HEK293 (cell line): ENCODE data around the gene N4BP2L2.
A peak's percentile ranks its signal among the peaks of the same experiment; 100 is the strongest.

Source experiments
- CTCF ChIA-PET: fragments of 350-600 bp; formaldehyde crosslinking; extraction: SDS; loops from one replicate; lab custom pipeline; 2021; ENCODE audit warnings: antibody characterized with exemption; lab: Yijun Ruan, JAX
- POLR2A ChIA-PET: fragments of 300-600 bp; formaldehyde crosslinking; extraction: SDS; loops from one replicate; lab custom pipeline; 2020; ENCODE audit warnings: antibody characterized with exemption, inconsistent platforms; lab: Yijun Ruan, JAX
- H3K27ac ChIP-seq: fragments of 200-500 bp; sonication (Bioruptor generic); 2 replicates; pipeline ENCODE4 v1.5.1; 2014; ENCODE audit warnings: low read depth, low read length, control low read depth, inconsistent platforms; ENCODE audit errors: extremely low read depth
- H3K36me3 ChIP-seq, 2 experiments: fragments of 200-500 bp in 1 of 2; sonication (Bioruptor generic) in 1 of 2; 1 replicate in 1 of 2; 2 replicates in 1 of 2; pipeline ENCODE4 v1.5.1; 2014 to 2017; ENCODE audit warnings: inconsistent platforms in 2 of 2, low read length in 2 of 2; ENCODE audit not compliant: control insufficient read depth in 2 of 2, insufficient read depth in 1 of 2
- H3K4me1 ChIP-seq: fragments of 200-500 bp; sonication (Bioruptor generic); 2 replicates; pipeline ENCODE4 v1.5.1; 2014; ENCODE audit warnings: mild to moderate bottlenecking, low read length, inconsistent platforms; ENCODE audit not compliant: control insufficient read depth, insufficient read depth
- H3K4me3 ChIP-seq: 2 replicates; pipeline ENCODE4 v1.5.1; 2011; ENCODE audit warnings: low read depth, mild to moderate bottlenecking, control low read depth, low read length, moderate library complexity
- H3K9me3 ChIP-seq: fragments of 200-500 bp; sonication (Bioruptor generic); 2 replicates; pipeline ENCODE4 v1.5.1; 2014; ENCODE audit warnings: low read depth, low read length, inconsistent platforms; ENCODE audit not compliant: control insufficient read depth, insufficient read depth
- GLI4 ChIP-seq: fragments of 450-650 bp; formaldehyde crosslinking; IDR thresholded peaks from 2 replicates; pipeline ENCODE4 v1.5.1; 2016; ENCODE audit warnings: missing biosample characterization, missing genetic modification characterization
- MYNN ChIP-seq: fragments of 450-650 bp; formaldehyde crosslinking; IDR thresholded peaks from 2 replicates; pipeline ENCODE4 v1.5.1; 2016; ENCODE audit warnings: missing biosample characterization, missing genetic modification characterization, borderline replicate concordance
- PRDM1 ChIP-seq: fragments of 450-650 bp; formaldehyde crosslinking; IDR thresholded peaks from 2 replicates; pipeline ENCODE4; 2016; ENCODE audit warnings: missing biosample characterization, missing genetic modification characterization
- TCF7L2 ChIP-seq: IDR thresholded peaks from 2 replicates; pipeline ENCODE4 v1.6.1; 2011; ENCODE audit warnings: low read depth, mild to moderate bottlenecking, inconsistent platforms, low read length, moderate library complexity, borderline replicate concordance
- ZBTB17 ChIP-seq: fragments of 450-650 bp; formaldehyde crosslinking; IDR thresholded peaks from 2 replicates; pipeline ENCODE4 v1.5.1; 2016; ENCODE audit warnings: missing biosample characterization, missing genetic modification characterization
- ZBTB20 ChIP-seq: fragments of 450-650 bp; formaldehyde crosslinking; IDR thresholded peaks from 2 replicates; pipeline ENCODE4 v1.5.1; 2016; ENCODE audit warnings: missing biosample characterization, missing genetic modification characterization
- ZBTB48 ChIP-seq: fragments of 450-650 bp; formaldehyde crosslinking; IDR thresholded peaks from 2 replicates; pipeline ENCODE4 v1.5.1; 2016; ENCODE audit warnings: missing biosample characterization, missing genetic modification characterization
- ZBTB8A ChIP-seq: fragments of 450-650 bp; formaldehyde crosslinking; IDR thresholded peaks from 2 replicates; pipeline ENCODE4 v1.5.1; 2016; ENCODE audit warnings: missing biosample characterization, missing genetic modification characterization
- ZEB2 ChIP-seq: fragments of 450-650 bp; formaldehyde crosslinking; IDR thresholded peaks from 2 replicates; pipeline ENCODE4 v1.5.1; 2016; ENCODE audit warnings: missing biosample characterization, missing genetic modification characterization
- ZFHX2 ChIP-seq: fragments of 450-650 bp; formaldehyde crosslinking; conservative IDR thresholded peaks from 2 replicates; pipeline ENCODE4 v1.5.1; 2016; ENCODE audit warnings: missing biosample characterization, missing genetic modification characterization
- ZNF2 ChIP-seq: fragments of 450-650 bp; formaldehyde crosslinking; IDR thresholded peaks from 2 replicates; pipeline ENCODE4 v1.5.1; 2016; ENCODE audit warnings: missing biosample characterization, missing genetic modification characterization
- ZNF335 ChIP-seq: fragments of 450-650 bp; formaldehyde crosslinking; conservative IDR thresholded peaks from 2 replicates; pipeline ENCODE4 v1.5.1; 2016; ENCODE audit warnings: missing biosample characterization, missing genetic modification characterization
- ZNF341 ChIP-seq: fragments of 450-650 bp; formaldehyde crosslinking; IDR thresholded peaks from 2 replicates; pipeline ENCODE4; 2016; ENCODE audit warnings: low read depth, missing biosample characterization, missing genetic modification characterization
- ZNF48 ChIP-seq: fragments of 450-650 bp; formaldehyde crosslinking; IDR thresholded peaks from 2 replicates; pipeline ENCODE4 v1.5.1; 2016; ENCODE audit warnings: missing biosample characterization, missing genetic modification characterization
- ZNF501 ChIP-seq: fragments of 450-650 bp; formaldehyde crosslinking; IDR thresholded peaks from 2 replicates; pipeline ENCODE4 v1.5.1; 2016; ENCODE audit warnings: missing biosample characterization, missing genetic modification characterization
- ZNF561 ChIP-seq: fragments of 450-650 bp; IDR thresholded peaks from 2 replicates; pipeline ENCODE4 v1.5.1; 2018; ENCODE audit warnings: missing biosample characterization, missing genetic modification characterization, borderline replicate concordance
- ZNF585B ChIP-seq: fragments of 450-650 bp; formaldehyde crosslinking; IDR thresholded peaks from 2 replicates; pipeline ENCODE4 v1.5.1; 2016; ENCODE audit warnings: missing biosample characterization, missing genetic modification characterization
- ZNF600 ChIP-seq: fragments of 450-650 bp; formaldehyde crosslinking; IDR thresholded peaks from 2 replicates; pipeline ENCODE4 v1.5.1; 2016; ENCODE audit warnings: missing biosample characterization, missing genetic modification characterization
- ZNF664 ChIP-seq: fragments of 450-650 bp; formaldehyde crosslinking; IDR thresholded peaks from 2 replicates; pipeline ENCODE4 v1.5.1; 2016; ENCODE audit warnings: missing biosample characterization, missing genetic modification characterization
- ZNF785 ChIP-seq: fragments of 450-650 bp; formaldehyde crosslinking; IDR thresholded peaks from 2 replicates; pipeline ENCODE4 v1.5.1; 2016; ENCODE audit warnings: missing biosample characterization, missing genetic modification characterization
- ZSCAN23 ChIP-seq: fragments of 450-650 bp; formaldehyde crosslinking; IDR thresholded peaks from 2 replicates; pipeline ENCODE4 v1.5.1; 2016; ENCODE audit warnings: missing biosample characterization, missing genetic modification characterization
- TF ChIP-seq, protein P1 (sequence below): fragments of 450-650 bp; formaldehyde crosslinking; optimal IDR thresholded peaks from 2 replicates; pipeline ENCODE3; 2016; ENCODE audit warnings: missing biosample characterization, mild to moderate bottlenecking, missing genetic modification characterization
- TF ChIP-seq, protein P2 (sequence below): fragments of 450-650 bp; formaldehyde crosslinking; IDR thresholded peaks from 2 replicates; pipeline ENCODE4 v1.5.1; 2016; ENCODE audit warnings: missing biosample characterization, missing genetic modification characterization
- TF ChIP-seq, protein P3 (sequence below): fragments of 450-650 bp; formaldehyde crosslinking; IDR thresholded peaks from 2 replicates; pipeline ENCODE4 v1.5.1; 2016; ENCODE audit warnings: missing biosample characterization, missing genetic modification characterization, low read depth
- TF ChIP-seq, protein P4 (sequence below): fragments of 450-650 bp; formaldehyde crosslinking; IDR thresholded peaks from 2 replicates; pipeline ENCODE4 v1.5.1; 2016; ENCODE audit warnings: missing biosample characterization, missing genetic modification characterization

N4BP2L2 gene

DNA sequence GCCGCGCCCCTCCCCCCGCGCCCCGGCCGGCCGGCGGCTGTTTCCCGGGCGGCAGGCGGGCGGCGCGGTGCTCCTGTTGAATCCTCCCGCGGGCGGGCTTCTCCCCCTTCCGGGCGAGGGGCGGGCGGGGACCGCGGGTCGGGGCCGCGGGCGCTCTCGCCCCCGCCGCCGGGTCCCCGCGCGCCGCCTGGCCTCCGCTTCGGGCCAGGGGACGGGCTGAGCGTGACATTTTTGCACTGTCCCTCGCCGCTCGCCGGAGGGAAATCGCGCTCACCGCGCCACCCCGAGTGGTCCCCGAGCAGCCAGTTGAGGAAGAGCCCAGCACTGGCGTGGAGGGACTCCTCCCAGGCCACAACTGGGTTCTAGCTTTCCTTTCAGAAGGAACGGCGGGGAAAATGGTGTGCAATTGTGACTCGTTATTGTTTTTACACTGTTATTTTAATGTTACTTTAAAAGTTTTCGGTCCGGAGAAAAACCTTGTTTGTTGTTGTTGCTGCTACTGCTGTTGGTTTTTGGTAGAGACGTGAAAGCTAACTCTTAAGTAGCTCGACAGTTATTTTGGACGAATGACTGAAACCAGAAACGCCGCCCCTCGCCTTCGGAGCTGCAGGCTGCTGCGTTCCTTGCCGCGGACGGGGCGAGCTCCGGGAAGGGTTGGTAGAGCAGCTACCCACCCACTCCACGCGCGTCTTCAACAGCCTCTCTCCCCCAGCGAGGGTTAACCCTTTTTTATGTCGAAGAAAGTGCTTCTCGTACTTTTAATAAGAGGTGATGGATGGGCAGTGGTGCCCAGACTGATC is 48.6 kb upstream of the N4BP2L2 start:
- H3K27ac ChIP-seq = peak overlapping the region; percentile 88
- H3K4me1 ChIP-seq = peaks cover 7% of the 10 kb centered on the region; the same call in 1 of the 2 replicates
- peak overlapping the region; percentile 75 for H3K4me3 ChIP-seq
- POLR2A ChIA-PET = interaction anchor here (0.7 to 1.0 kb wide), 2 partner anchors 52 to 55 kb away, joined by 3 read pairs; no protein-coding TSS in a partner anchor
- no peaks in the 10 kb centered on the region for H3K9me3 ChIP-seq
- CTCF ChIA-PET = interaction anchor here (0.6 to 2.0 kb wide), 8 partner anchors 48 to 1137 kb away, joined by 3 to 10 read pairs (median 4); no protein-coding TSS in a partner anchor
- TF ChIP-seq ZNF501 (tag by site-specific recombination) = 0 out of 2 replicates have a peak, but pooled peaks have one; percentile 20
- no peak for TF ChIP-seq ZFHX2
- TF ChIP-seq ZNF585B (tag by site-specific recombination) = no peak
- TF ChIP-seq ZNF48 (tag by site-specific recombination) = no peak
- TF ChIP-seq, protein P1, sequence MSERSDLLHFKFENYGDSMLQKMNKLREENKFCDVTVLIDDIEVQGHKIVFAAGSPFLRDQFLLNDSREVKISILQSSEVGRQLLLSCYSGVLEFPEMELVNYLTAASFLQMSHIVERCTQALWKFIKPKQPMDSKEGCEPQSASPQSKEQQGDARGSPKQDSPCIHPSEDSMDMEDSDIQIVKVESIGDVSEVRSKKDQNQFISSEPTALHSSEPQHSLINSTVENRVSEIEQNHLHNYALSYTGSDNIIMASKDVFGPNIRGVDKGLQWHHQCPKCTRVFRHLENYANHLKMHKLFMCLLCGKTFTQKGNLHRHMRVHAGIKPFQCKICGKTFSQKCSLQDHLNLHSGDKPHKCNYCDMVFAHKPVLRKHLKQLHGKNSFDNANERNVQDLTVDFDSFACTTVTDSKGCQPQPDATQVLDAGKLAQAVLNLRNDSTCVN = peak; percentile 43
- TF ChIP-seq ZBTB8A (tag by site-specific recombination) = peak; percentile 39; the same call in 1 of the 2 replicates
- TF ChIP-seq ZNF664 (tag by site-specific recombination) = no peak
- TF ChIP-seq ZBTB48 (tag by site-specific recombination) = 0 out of 2 replicates have a peak, but pooled peaks have one; percentile 25
- TF ChIP-seq, protein P2, sequence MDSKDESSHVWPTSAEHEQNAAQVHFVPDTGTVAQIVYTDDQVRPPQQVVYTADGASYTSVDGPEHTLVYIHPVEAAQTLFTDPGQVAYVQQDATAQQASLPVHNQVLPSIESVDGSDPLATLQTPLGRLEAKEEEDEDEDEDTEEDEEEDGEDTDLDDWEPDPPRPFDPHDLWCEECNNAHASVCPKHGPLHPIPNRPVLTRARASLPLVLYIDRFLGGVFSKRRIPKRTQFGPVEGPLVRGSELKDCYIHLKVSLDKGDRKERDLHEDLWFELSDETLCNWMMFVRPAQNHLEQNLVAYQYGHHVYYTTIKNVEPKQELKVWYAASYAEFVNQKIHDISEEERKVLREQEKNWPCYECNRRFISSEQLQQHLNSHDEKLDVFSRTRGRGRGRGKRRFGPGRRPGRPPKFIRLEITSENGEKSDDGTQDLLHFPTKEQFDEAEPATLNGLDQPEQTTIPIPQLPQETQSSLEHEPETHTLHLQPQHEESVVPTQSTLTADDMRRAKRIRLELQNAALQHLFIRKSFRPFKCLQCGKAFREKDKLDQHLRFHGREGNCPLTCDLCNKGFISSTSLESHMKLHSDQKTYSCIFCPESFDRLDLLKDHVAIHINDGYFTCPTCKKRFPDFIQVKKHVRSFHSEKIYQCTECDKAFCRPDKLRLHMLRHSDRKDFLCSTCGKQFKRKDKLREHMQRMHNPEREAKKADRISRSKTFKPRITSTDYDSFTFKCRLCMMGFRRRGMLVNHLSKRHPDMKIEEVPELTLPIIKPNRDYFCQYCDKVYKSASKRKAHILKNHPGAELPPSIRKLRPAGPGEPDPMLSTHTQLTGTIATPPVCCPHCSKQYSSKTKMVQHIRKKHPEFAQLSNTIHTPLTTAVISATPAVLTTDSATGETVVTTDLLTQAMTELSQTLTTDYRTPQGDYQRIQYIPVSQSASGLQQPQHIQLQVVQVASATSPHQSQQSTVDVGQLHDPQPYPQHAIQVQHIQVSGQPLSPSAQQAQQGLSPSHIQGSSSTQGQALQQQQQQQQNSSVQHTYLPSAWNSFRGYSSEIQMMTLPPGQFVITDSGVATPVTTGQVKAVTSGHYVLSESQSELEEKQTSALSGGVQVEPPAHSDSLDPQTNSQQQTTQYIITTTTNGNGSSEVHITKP = 0 out of 2 replicates have a peak, but pooled peaks have one; percentile 16
- 0 out of 2 replicates have a peak, but pooled peaks have one; percentile 27 for TF ChIP-seq ZEB2
- peak; percentile 31; the same call in 1 of the 2 replicates for TF ChIP-seq ZNF600 (tag by site-specific recombination)
- TF ChIP-seq, protein P3, sequence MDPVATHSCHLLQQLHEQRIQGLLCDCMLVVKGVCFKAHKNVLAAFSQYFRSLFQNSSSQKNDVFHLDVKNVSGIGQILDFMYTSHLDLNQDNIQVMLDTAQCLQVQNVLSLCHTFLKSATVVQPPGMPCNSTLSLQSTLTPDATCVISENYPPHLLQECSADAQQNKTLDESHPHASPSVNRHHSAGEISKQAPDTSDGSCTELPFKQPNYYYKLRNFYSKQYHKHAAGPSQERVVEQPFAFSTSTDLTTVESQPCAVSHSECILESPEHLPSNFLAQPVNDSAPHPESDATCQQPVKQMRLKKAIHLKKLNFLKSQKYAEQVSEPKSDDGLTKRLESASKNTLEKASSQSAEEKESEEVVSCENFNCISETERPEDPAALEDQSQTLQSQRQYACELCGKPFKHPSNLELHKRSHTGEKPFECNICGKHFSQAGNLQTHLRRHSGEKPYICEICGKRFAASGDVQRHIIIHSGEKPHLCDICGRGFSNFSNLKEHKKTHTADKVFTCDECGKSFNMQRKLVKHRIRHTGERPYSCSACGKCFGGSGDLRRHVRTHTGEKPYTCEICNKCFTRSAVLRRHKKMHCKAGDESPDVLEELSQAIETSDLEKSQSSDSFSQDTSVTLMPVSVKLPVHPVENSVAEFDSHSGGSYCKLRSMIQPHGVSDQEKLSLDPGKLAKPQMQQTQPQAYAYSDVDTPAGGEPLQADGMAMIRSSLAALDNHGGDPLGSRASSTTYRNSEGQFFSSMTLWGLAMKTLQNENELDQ = no peak
- TF ChIP-seq GLI4 = no peak
- TF ChIP-seq ZSCAN23 = no peak
- 0 out of 2 replicates have a peak, but pooled peaks have one; percentile 7 for TF ChIP-seq PRDM1 (tag by site-specific recombination)
- peak; percentile 47; the same call in 1 of the 2 replicates for TF ChIP-seq ZBTB20 (tag by site-specific recombination)
- 0 out of 2 replicates have a peak, but pooled peaks have one; percentile 22 for TF ChIP-seq ZNF561 (tag by site-specific recombination)
- TF ChIP-seq ZBTB17 = 0 out of 2 replicates have a peak, but pooled peaks have one; percentile 21
- TF ChIP-seq ZNF341 (tag by site-specific recombination) = peak; percentile 89
- TF ChIP-seq ZNF785 = no peak
- no peak for TF ChIP-seq MYNN (tag by site-specific recombination)
- 0 out of 2 replicates have a peak, but pooled peaks have one; percentile 33 for TF ChIP-seq ZNF2 (tag by site-specific recombination)
- TF ChIP-seq ZNF335 (tag by site-specific recombination) = peak; percentile 37; the same call in 1 of the 2 replicates
- TF ChIP-seq, protein P4, sequence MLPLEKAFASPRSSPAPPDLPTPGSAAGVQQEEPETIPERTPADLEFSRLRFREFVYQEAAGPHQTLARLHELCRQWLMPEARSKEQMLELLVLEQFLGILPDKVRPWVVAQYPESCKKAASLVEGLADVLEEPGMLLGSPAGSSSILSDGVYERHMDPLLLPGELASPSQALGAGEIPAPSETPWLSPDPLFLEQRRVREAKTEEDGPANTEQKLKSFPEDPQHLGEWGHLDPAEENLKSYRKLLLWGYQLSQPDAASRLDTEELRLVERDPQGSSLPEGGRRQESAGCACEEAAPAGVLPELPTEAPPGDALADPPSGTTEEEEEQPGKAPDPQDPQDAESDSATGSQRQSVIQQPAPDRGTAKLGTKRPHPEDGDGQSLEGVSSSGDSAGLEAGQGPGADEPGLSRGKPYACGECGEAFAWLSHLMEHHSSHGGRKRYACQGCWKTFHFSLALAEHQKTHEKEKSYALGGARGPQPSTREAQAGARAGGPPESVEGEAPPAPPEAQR = no peak
- TF ChIP-seq TCF7L2 = no peak
- TF ChIP-seq, all 188 proteins: peak for 14
- H3K36me3 ChIP-seq = no peaks in the 10 kb centered on the region
